Pancreas (tissue), 10 donors: ENCODE data around the gene CLSTN1. TPM values are rescaled to one million over a fixed set of nuclear protein-coding genes. Genes with fewer than 3 reads are reported as not detected.

Experiments used
- ATAC-seq, 4 donors: fragments of 200-7000 bp; cut with Tn5 transposase; one replicate each; pipeline versions ENCODE4 v1.8.0 to v1.9.1; 2020; ENCODE audit warnings: mild to moderate bottlenecking in 4 of 4, moderate library complexity in 4 of 4
- DNase-seq, 6 donors: peaks; one replicate each; pipeline ENCODE4 v3.0.0-alpha.2; 2020
- FAIRE-seq: peaks from 2 replicates; lab custom pipeline; 2012; peaks lifted over from hg19 to GRCh38; lab: Jason Lieb, UNC
- H3K27ac ChIP-seq, 4 donors: fragments of 200-600 bp; sonication (generic); 1 replicate in 3 of 4; 2 replicates in 1 of 4; pipeline versions ENCODE4 v1.5.0 to v1.8.0; 2020
- H3K27me3 ChIP-seq, 4 donors: fragments of 200-600 bp; one replicate each; pipeline ENCODE4 v1.8.0; 2021
- H3K36me3 ChIP-seq, 3 donors: fragments of 200-600 bp; sonication (generic) in 1 of 3; one replicate each; pipeline versions ENCODE4 v1.5.0 to v1.8.0; 2020 to 2021
- H3K4me1 ChIP-seq, 3 donors: fragments of 200-600 bp; one replicate each; pipeline ENCODE4 v1.8.0; 2021
- H3K4me3 ChIP-seq, 4 donors: fragments of 200-600 bp; sonication (generic) in 2 of 4; one replicate each; pipeline versions ENCODE4 v1.5.0 to v1.8.0; 2020 to 2021
- H3K9me3 ChIP-seq, 4 donors: fragments of 200-600 bp; one replicate each; pipeline ENCODE4 v1.8.0; 2021
- CTCF ChIP-seq, 4 donors: fragments of 200-600 bp; sonication (generic) in 3 of 4; IDR thresholded peaks; one replicate each; pipeline versions ENCODE4 v1.5.0 to v1.8.0; 2021; ENCODE audit warnings: antibody characterized with exemption in 4 of 4
- WGBS, 2 donors: extraction: QIAGEN DNeasy Blood & Tissue Kit; methylation state at CpG; one replicate each; pipeline ENCODE4 v1.1.7; 2013; 5-methylcytosine and 5-hydroxymethylcytosine counted together
- intact Hi-C, 3 donors: fragments of 100-400 bp; cut with DNase I; formaldehyde crosslinking; loops; one replicate each; pipeline versions ENCODE4 v1.11.1 to v1.14.2; 2022
- polyA plus RNA-seq, 2 donors: library from polyadenylated mRNA; stranded (reverse); fragments of 200-250 nt; gene quantifications; one replicate each; pipeline ENCODE4 v1.2.3, GENCODE V29; 2013
- total RNA-seq, 6 donors: library from RNA; stranded (reverse); fragmentation: NEBNext Ultra II Directional in 4 of 6; extraction: Animal tissue kit (Norgen Biotek cat#: 25700) in 4 of 6; gene quantifications; one replicate each; pipeline versions ENCODE4 v1.2.1 to v1.2.4, GENCODE V29; 2021 to 2023
- donor health status: healthy with polysubstance abuse.
- donor health status: DM: no; HTN: no; CAD: no; lungs with moderate emphysema.
- donor health status: DM: no; HTN: no; CAD: no.
- donor health status: control.
- donor health status: control.
- donor health status: Bipolar disorder and iron deficiency.
- donor health status: DM: yes; HTN: yes; CAD: no.
- donor health status: DM: no; HTN: no; CAD: no.
- donor health status: DM: no; HTN: no; CAD: no.
- donor health status: DM: yes; HTN: yes; CAD: no.

The CLSTN1 gene
- total and polyA plus RNA-seq, 8 donors, result 44.2 to 73.5 (median 61.8) TPM

- Histone ChIP-seq H3K27ac (no peak overlapping the region), H3K4me1 (no peaks in the 10 kb centered on the region), H3K9me3 (no peaks in the 10 kb centered on the region), H3K4me3 (no peak overlapping the region), H3K27me3 (no peaks in the 10 kb centered on the region), H3K36me3 (no peaks in the 10 kb centered on the region)
- DNase-seq (no peak), ATAC-seq (no peak), FAIRE-seq (no peak)
- TF ChIP-seq CTCF (IDR thresholded peaks at IDR 0.05), result no peak
- 94 to 100% methylated on average over 1 of the region's 1 CpG for WGBS, 2 donors
- intact Hi-C loops, result no loop called here
These were observed 31.4 kb upstream of the CLSTN1 start for GRCh38 chr1:9855186-9855585.

- FAIRE-seq, result no peak
- no peak overlapping the region for H3K27ac ChIP-seq
These were observed 29.5 kb upstream of the CLSTN1 start for GRCh38 chr1:9853249-9853595.

GRCh38 chr1:9852410-9853248 lies 28.9 kb upstream of the CLSTN1 start:
- FAIRE-seq (no peak), DNase-seq (peak in 1 of 6 donors; percentile 17), ATAC-seq (peak in 2 of 4 donors; percentile 72 to 83)
- H3K4me1 ChIP-seq, result no peaks in the 10 kb centered on the region
- H3K4me3 ChIP-seq, result no peak overlapping the region
- H3K9me3 ChIP-seq, result no peaks in the 10 kb centered on the region
- H3K36me3 ChIP-seq, result no peaks in the 10 kb centered on the region
- no peak overlapping the region for H3K27ac ChIP-seq
- intact Hi-C loops, result no loop called here
- no peaks in the 10 kb centered on the region for H3K27me3 ChIP-seq
- 89 to 91% methylated on average over 12 of the region's 12 CpGs for WGBS, 2 donors
- no peak for TF ChIP-seq CTCF (IDR thresholded peaks at IDR 0.05)

More at GRCh38 chr1:9853249-9853595, 29.5 kb upstream of the CLSTN1 start:
- intact Hi-C loops, result no loop called here
- Histone ChIP-seq H3K9me3 (no peaks in the 10 kb centered on the region), H3K27me3 (no peaks in the 10 kb centered on the region), H3K36me3 (no peaks in the 10 kb centered on the region), H3K4me1 (no peaks in the 10 kb centered on the region), H3K4me3 (no peak overlapping the region)
- no peak for DNase-seq
- no peak for TF ChIP-seq CTCF (IDR thresholded peaks at IDR 0.05)
- 95 to 96% methylated on average over 4 of the region's 4 CpGs for WGBS, 2 donors
- no peak for ATAC-seq

GRCh38 chr1:9852004-9852403 lies 28.2 kb upstream of the CLSTN1 start:
- Histone ChIP-seq H3K36me3 (no peaks in the 10 kb centered on the region), H3K27me3 (no peaks in the 10 kb centered on the region), H3K9me3 (no peaks in the 10 kb centered on the region), H3K4me1 (no peaks in the 10 kb centered on the region), H3K27ac (no peak overlapping the region), H3K4me3 (no peak overlapping the region)
- FAIRE-seq (no peak), ATAC-seq (peak in 1 of 4 donors; percentile 6), DNase-seq (peak in 1 of 6 donors; percentile 37)
- TF ChIP-seq CTCF (IDR thresholded peaks at IDR 0.05), result no peak
- 90 to 94% methylated on average over 8 of the region's 8 CpGs for WGBS, 2 donors
- intact Hi-C loops, result no loop called here
